ENCODE results near the gene TOMM40. TPM values are rescaled to one million over a fixed set of nuclear protein-coding genes. Genes with fewer than 3 reads are reported as not detected.

Gene TOMM40
- total and polyA plus RNA-seq, 9 of the 15 experiments (the other 6 are each of a cell fraction or from before 2014, with no cell fraction given) = 0.89 to 290 (median 160) TPM

- peak; percentile 84 for TF ChIP-seq MGA (IDR thresholded peaks at IDR 0.05)
- 0 out of 2 replicates have a peak, but pooled peaks have one; percentile 7 for TF ChIP-seq RB1 (IDR thresholded peaks at IDR 0.05; ENCODE audit: low read depth)
- peak; percentile 93 for TF ChIP-seq ZNF263 (CRISPR knock-in tag; IDR thresholded peaks at IDR 0.05; ENCODE audit: borderline replicate concordance)
- peak; percentile 3 for TF ChIP-seq MEIS2 (IDR thresholded peaks at IDR 0.05; ENCODE audit: partially characterized antibody)
- TF ChIP-seq TBL1XR1 (IDR thresholded peaks at IDR 0.05; ENCODE audit: low read length in 2 of 2) = 0 out of 4 replicates have a peak, but pooled peaks of 1 of the 2 experiments have one; percentile 24
- 0 out of 2 replicates have a peak, but pooled peaks have one; percentile 8 for TF ChIP-seq HMGXB4 (CRISPR knock-in tag; IDR thresholded peaks at IDR 0.05)
- TF ChIP-seq TARDBP (IDR thresholded peaks at IDR 0.05) = peak; percentile 70
- TF ChIP-seq CHD2 (IDR thresholded peaks at IDR 0.05; ENCODE audit: low read depth, low read length) = peak; percentile 65
- TF ChIP-seq MAX (CRISPR knock-in tag; IDR thresholded peaks at IDR 0.05) = 0 out of 2 replicates have a peak, but pooled peaks have one; percentile 44
- TF ChIP-seq KDM5B (IDR thresholded peaks at IDR 0.05; ENCODE audit: insufficient replicate concordance, low read depth, low read length) = peak; percentile 87
- TF ChIP-seq MTA1 (IDR thresholded peaks at IDR 0.05; ENCODE audit: borderline replicate concordance) = peak; percentile 65; the same call in 1 of the 2 replicates
- TF ChIP-seq CBX1 (IDR thresholded peaks at IDR 0.05; ENCODE audit: low read depth) = 0 out of 2 replicates have a peak, but pooled peaks have one; percentile 48
- peak; percentile 80; the same call in 1 of the 2 replicates for TF ChIP-seq ZBTB7A (IDR thresholded peaks at IDR 0.05; ENCODE audit: borderline replicate concordance, control insufficient read depth, low read depth, low read length)
Measured at GRCh38 chr19:44914433-44915206, 23.6 kb downstream of the TOMM40 start, which contains the start of gene APOC1 (continued).

Measured in K562 (cell line).